Vagina (tissue), 2 donors: ENCODE data around the gene NKTR.

ENCODE experiments used
- POLR2AphosphoS5 ChIP-seq, 2 donors: sonication (generic); formaldehyde crosslinking; IDR thresholded peaks; one replicate each; pipeline ENCODE4 v1.9.0; 2017; ENCODE audit warnings: antibody characterized with exemption in 2 of 2, mild to moderate bottlenecking in 2 of 2, low read depth in 1 of 2; ENCODE audit not compliant: insufficient read depth in 1 of 2
- TF ChIP-seq, protein P1 (sequence below), 3 experiments: fragments of 450-650 bp in 2 of 3; fragments of 200-600 bp in 1 of 3; sonication (generic) in 1 of 3; IDR thresholded peaks; one replicate each; pipeline ENCODE4 v1.5.1; 2017 to 2019; ENCODE audit warnings: antibody characterized with exemption in 3 of 3, mild to moderate bottlenecking in 2 of 3, moderate library complexity in 2 of 3

GRCh38 chr3:42640129-42640528 is 39.6 kb downstream of the NKTR start:
- TF ChIP-seq POLR2AphosphoS5 (IDR thresholded peaks at IDR 0.05; ENCODE audit: insufficient read depth in 1 of 2, low read depth in 1 of 2) = no peak
- TF ChIP-seq, protein P1, sequence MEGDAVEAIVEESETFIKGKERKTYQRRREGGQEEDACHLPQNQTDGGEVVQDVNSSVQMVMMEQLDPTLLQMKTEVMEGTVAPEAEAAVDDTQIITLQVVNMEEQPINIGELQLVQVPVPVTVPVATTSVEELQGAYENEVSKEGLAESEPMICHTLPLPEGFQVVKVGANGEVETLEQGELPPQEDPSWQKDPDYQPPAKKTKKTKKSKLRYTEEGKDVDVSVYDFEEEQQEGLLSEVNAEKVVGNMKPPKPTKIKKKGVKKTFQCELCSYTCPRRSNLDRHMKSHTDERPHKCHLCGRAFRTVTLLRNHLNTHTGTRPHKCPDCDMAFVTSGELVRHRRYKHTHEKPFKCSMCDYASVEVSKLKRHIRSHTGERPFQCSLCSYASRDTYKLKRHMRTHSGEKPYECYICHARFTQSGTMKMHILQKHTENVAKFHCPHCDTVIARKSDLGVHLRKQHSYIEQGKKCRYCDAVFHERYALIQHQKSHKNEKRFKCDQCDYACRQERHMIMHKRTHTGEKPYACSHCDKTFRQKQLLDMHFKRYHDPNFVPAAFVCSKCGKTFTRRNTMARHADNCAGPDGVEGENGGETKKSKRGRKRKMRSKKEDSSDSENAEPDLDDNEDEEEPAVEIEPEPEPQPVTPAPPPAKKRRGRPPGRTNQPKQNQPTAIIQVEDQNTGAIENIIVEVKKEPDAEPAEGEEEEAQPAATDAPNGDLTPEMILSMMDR (IDR thresholded peaks at IDR 0.05) = no peak
